Right atrium auricular region (tissue), 2 donors: Measurements from ENCODE around the gene LRRD1. TPM values are rescaled to one million over a fixed set of nuclear protein-coding genes. Genes with fewer than 3 reads are reported as not detected.
"Not testable (repeated sequence)": the region's sequence is repeated elsewhere in the genome, so short reads cannot be mapped to it uniquely, and the experiment has no call there.

Experiments
- DNase-seq: peaks from one replicate; pipeline ENCODE4 v3.0.0-alpha.2; 2019; ENCODE audit warnings: low spot score
- H3K27ac ChIP-seq, 2 donors: fragments of 200-600 bp; sonication (generic); 1 replicate in 1 of 2; 2 replicates in 1 of 2; pipeline ENCODE4 v1.5.1; 2016 to 2019
- H3K27me3 ChIP-seq, 2 donors: fragments of 200-600 bp; sonication (generic); one replicate each; pipeline versions ENCODE4 v1.5.1 to v1.6.0; 2017 to 2019
- H3K36me3 ChIP-seq: fragments of 200-600 bp; sonication (generic); one replicate; pipeline ENCODE4 v1.5.1; 2016
- H3K4me1 ChIP-seq, 2 donors: fragments of 200-600 bp; sonication (generic); one replicate each; pipeline versions ENCODE4 v1.5.1 to v1.6.0; 2017 to 2019
- H3K4me3 ChIP-seq, 2 donors: fragments of 200-600 bp; sonication (generic); 1 replicate in 1 of 2; 2 replicates in 1 of 2; pipeline ENCODE4 v1.5.1; 2017 to 2019; ENCODE audit warnings: mild to moderate bottlenecking in 1 of 2, moderate library complexity in 1 of 2
- H3K9me3 ChIP-seq, 2 donors: fragments of 200-600 bp; sonication (generic); one replicate each; pipeline ENCODE4 v1.5.1; 2019
- CTCF ChIP-seq, 2 donors: fragments of 200-600 bp; sonication (generic); IDR thresholded peaks; one replicate each; pipeline ENCODE4 v1.5.1; 2019; ENCODE audit warnings: antibody characterized with exemption in 2 of 2
- total RNA-seq, 2 donors: library from RNA; depleted of rRNA; stranded (reverse); fragments of >200 nt; gene quantifications; one replicate each; pipeline ENCODE4 v1.1.0, GENCODE V29; 2016

LRRD1 gene
- total RNA-seq, 2 donors from 2014 or later: 0.30 TPM; not detected in 1

- DNase-seq: no peak
- H3K27ac ChIP-seq: no peak overlapping the region
- H3K27me3 ChIP-seq: no peaks in the 10 kb centered on the region
- H3K36me3 ChIP-seq: peaks cover 57% of the 10 kb centered on the region
- no peak overlapping the region for H3K4me3 ChIP-seq
- no peaks in the 10 kb centered on the region for H3K4me1 ChIP-seq
- no peak for TF ChIP-seq CTCF (IDR thresholded peaks at IDR 0.05)
- peaks cover 0 to 16% of the 10 kb centered on the region in 2 donors for H3K9me3 ChIP-seq
Measured at GRCh38 chr7:92206672-92207071, 27.7 kb upstream of the LRRD1 start.

- no peak overlapping the region for H3K27ac ChIP-seq
- no peaks in the 10 kb centered on the region for H3K27me3 ChIP-seq
- no peak for DNase-seq
- H3K9me3 ChIP-seq: peaks cover 0 to 16% of the 10 kb centered on the region in 2 donors
- peaks cover 51% of the 10 kb centered on the region for H3K36me3 ChIP-seq
- no peaks in the 10 kb centered on the region for H3K4me1 ChIP-seq
- no peak overlapping the region for H3K4me3 ChIP-seq
- no peak for TF ChIP-seq CTCF (IDR thresholded peaks at IDR 0.05)
Measured at GRCh38 chr7:92205987-92206386, 27.0 kb upstream of the LRRD1 start.

- no peak for TF ChIP-seq CTCF (IDR thresholded peaks at IDR 0.05)
- H3K4me3 ChIP-seq: no peak overlapping the region
- peaks cover 38% of the 10 kb centered on the region for H3K36me3 ChIP-seq
- DNase-seq: no peak
- no peak overlapping the region for H3K27ac ChIP-seq
- H3K9me3 ChIP-seq: no peaks in the 10 kb centered on the region
- no peaks in the 10 kb centered on the region for H3K4me1 ChIP-seq
- H3K27me3 ChIP-seq: no peaks in the 10 kb centered on the region
Measured at GRCh38 chr7:92200791-92201190, 21.8 kb upstream of the LRRD1 start.

- H3K9me3 ChIP-seq: peaks cover 0 to 4% of the 10 kb centered on the region in 2 donors
- no peaks in the 10 kb centered on the region for H3K4me1 ChIP-seq
- H3K27me3 ChIP-seq: no peaks in the 10 kb centered on the region
- H3K4me3 ChIP-seq: no peak overlapping the region
- no peak for TF ChIP-seq CTCF (IDR thresholded peaks at IDR 0.05)
- H3K27ac ChIP-seq: no peak overlapping the region
- no peak for DNase-seq
- no peaks in the 10 kb centered on the region for H3K36me3 ChIP-seq
Measured at GRCh38 chr7:92192326-92192725, 13.4 kb upstream of the LRRD1 start.

- not testable (repeated sequence) for H3K36me3 ChIP-seq, H3K27me3 ChIP-seq, H3K4me1 ChIP-seq, DNase-seq, H3K27ac ChIP-seq, H3K4me3 ChIP-seq, H3K9me3 ChIP-seq
Measured at GRCh38 chr7:92189246-92189645, 10.3 kb upstream of the LRRD1 start.

- H3K27me3 ChIP-seq, H3K9me3 ChIP-seq, H3K36me3 ChIP-seq, H3K4me3 ChIP-seq, H3K4me1 ChIP-seq, DNase-seq, H3K27ac ChIP-seq: not testable (repeated sequence)
Measured at GRCh38 chr7:92184294-92184693, 5.4 kb upstream of the LRRD1 start.

- H3K4me3 ChIP-seq: no peak overlapping the region
- H3K27ac ChIP-seq: no peak overlapping the region
- H3K27me3 ChIP-seq: no peaks in the 10 kb centered on the region
- peaks cover 0 to 6% of the 10 kb centered on the region in 2 donors for H3K4me1 ChIP-seq
- no peaks in the 10 kb centered on the region for H3K36me3 ChIP-seq
- DNase-seq: no peak
- TF ChIP-seq CTCF (IDR thresholded peaks at IDR 0.05): no peak
- no peaks in the 10 kb centered on the region for H3K9me3 ChIP-seq
Measured at GRCh38 chr7:92177362-92177761, 1.6 kb downstream of the LRRD1 start.

GRCh38 chr7:92169529-92169928 is 9.4 kb downstream of the LRRD1 start:
- not testable (repeated sequence) for DNase-seq, H3K4me1 ChIP-seq, H3K27me3 ChIP-seq, H3K36me3 ChIP-seq, H3K27ac ChIP-seq, H3K9me3 ChIP-seq, H3K4me3 ChIP-seq
